ENCODE data around the gene APCDD1. TPM values are rescaled to one million over a fixed set of nuclear protein-coding genes. Genes with fewer than 3 reads are reported as not detected.

APCDD1 gene
- total RNA-seq, 1 donor from 2014 or later: 4.4 TPM

DNA sequence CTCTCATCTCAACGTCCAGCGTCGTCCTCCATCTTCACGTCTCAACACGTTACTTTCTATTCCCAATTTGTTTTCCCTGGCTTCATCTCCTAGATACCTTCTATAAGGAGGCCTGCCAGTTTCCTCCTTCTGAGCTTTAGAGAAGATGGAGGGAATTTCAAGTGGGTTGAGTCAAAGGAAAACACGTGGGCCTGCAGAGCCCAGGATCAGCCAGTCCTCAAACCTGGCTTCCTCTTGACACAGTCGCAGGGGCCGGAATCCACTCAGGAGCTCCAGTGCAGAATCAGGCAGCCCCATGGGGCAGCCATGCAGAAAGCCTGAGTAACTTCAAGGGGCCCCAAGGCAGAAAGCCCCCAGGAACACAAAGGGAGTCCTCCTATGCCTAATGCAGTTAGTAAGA, 14.5 kb upstream of the APCDD1 start:
- Histone ChIP-seq H3K4me3 (ENCODE audit: insufficient read depth, low read depth, low read length) (no peak overlapping the region), H3K9me3 (ENCODE audit: insufficient read depth, low read depth, low read length) (no peaks in the 10 kb centered on the region), H3K9ac (ENCODE audit: low read length) (no peak overlapping the region), H3K27me3 (ENCODE audit: insufficient read depth, low read length) (peaks cover 6% of the 10 kb centered on the region), H3K4me1 (ENCODE audit: insufficient read depth, low read length) (no peaks in the 10 kb centered on the region), H4K20me1 (ENCODE audit: insufficient read depth, low read length) (no peaks in the 10 kb centered on the region), H3K36me3 (ENCODE audit: insufficient read depth, low read length) (no peaks in the 10 kb centered on the region), H3K4me2 (ENCODE audit: low read length) (no peak overlapping the region), H3K79me2 (ENCODE audit: insufficient read depth, low read length) (no peaks in the 10 kb centered on the region), H3K27ac (ENCODE audit: low read depth, low read length) (no peak overlapping the region), H2AFZ (ENCODE audit: low read depth, low read length) (no peak overlapping the region)
- H3K9me3 Mint-ChIP-seq (ENCODE audit: unreplicated experiment): peaks cover 2% of the 10 kb centered on the region
- no peaks in the 10 kb centered on the region for H3K36me3 Mint-ChIP-seq (ENCODE audit: low read depth, unreplicated experiment)
- DNase-seq (ENCODE audit: low read depth): no peak
- no peak for FAIRE-seq
- H3K27me3 Mint-ChIP-seq (ENCODE audit: low read depth, unreplicated experiment): peaks cover 16% of the 10 kb centered on the region
- no peaks in the 10 kb centered on the region for H3K4me1 Mint-ChIP-seq (ENCODE audit: low read depth, unreplicated experiment)
- no peak overlapping the region for H3K27ac Mint-ChIP-seq (ENCODE audit: unreplicated experiment)
- TF ChIP-seq, protein P1, sequence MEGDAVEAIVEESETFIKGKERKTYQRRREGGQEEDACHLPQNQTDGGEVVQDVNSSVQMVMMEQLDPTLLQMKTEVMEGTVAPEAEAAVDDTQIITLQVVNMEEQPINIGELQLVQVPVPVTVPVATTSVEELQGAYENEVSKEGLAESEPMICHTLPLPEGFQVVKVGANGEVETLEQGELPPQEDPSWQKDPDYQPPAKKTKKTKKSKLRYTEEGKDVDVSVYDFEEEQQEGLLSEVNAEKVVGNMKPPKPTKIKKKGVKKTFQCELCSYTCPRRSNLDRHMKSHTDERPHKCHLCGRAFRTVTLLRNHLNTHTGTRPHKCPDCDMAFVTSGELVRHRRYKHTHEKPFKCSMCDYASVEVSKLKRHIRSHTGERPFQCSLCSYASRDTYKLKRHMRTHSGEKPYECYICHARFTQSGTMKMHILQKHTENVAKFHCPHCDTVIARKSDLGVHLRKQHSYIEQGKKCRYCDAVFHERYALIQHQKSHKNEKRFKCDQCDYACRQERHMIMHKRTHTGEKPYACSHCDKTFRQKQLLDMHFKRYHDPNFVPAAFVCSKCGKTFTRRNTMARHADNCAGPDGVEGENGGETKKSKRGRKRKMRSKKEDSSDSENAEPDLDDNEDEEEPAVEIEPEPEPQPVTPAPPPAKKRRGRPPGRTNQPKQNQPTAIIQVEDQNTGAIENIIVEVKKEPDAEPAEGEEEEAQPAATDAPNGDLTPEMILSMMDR (IDR thresholded peaks at IDR 0.05; ENCODE audit: insufficient read depth, low read depth, low read length): no peak
- no peak for TF ChIP-seq EZH2 (IDR thresholded peaks at IDR 0.05; ENCODE audit: insufficient read depth, low read length)
- H3K4me3 Mint-ChIP-seq (ENCODE audit: unreplicated experiment): no peak overlapping the region

DNA sequence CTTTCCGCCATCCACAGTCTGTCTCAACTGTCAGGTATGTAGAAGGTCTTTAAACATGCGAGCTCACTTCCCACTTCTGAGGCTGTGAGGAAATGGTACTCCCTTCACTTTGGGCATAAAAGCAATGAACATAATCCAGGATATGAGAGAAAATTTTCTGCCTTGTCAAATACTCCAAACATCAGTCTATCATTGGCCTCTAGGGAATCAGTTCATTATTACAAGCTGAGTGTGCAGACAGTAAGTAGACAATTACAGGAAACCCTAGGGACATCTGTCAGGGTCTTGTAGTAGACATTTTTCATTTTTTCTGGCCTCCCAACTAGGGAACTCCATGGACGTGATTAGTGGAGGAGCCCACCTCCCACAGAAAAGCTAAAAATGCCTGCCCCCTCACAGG, 13.6 kb upstream of the APCDD1 start:
- Histone ChIP-seq H3K79me2 (ENCODE audit: insufficient read depth, low read length) (no peaks in the 10 kb centered on the region), H3K9ac (ENCODE audit: low read length) (no peak overlapping the region), H4K20me1 (ENCODE audit: insufficient read depth, low read length) (no peaks in the 10 kb centered on the region), H3K27me3 (ENCODE audit: insufficient read depth, low read length) (peaks cover 6% of the 10 kb centered on the region), H3K4me1 (ENCODE audit: insufficient read depth, low read length) (no peaks in the 10 kb centered on the region), H3K27ac (ENCODE audit: low read depth, low read length) (no peak overlapping the region), H2AFZ (ENCODE audit: low read depth, low read length) (no peak overlapping the region), H3K4me3 (ENCODE audit: insufficient read depth, low read depth, low read length) (no peak overlapping the region), H3K4me2 (ENCODE audit: low read length) (no peak overlapping the region), H3K9me3 (ENCODE audit: insufficient read depth, low read depth, low read length) (no peaks in the 10 kb centered on the region), H3K36me3 (ENCODE audit: insufficient read depth, low read length) (no peaks in the 10 kb centered on the region)
- H3K27me3 Mint-ChIP-seq (ENCODE audit: low read depth, unreplicated experiment): peaks cover 13% of the 10 kb centered on the region
- H3K36me3 Mint-ChIP-seq (ENCODE audit: low read depth, unreplicated experiment): no peaks in the 10 kb centered on the region
- no peak for TF ChIP-seq EZH2 (IDR thresholded peaks at IDR 0.05; ENCODE audit: insufficient read depth, low read length)
- TF ChIP-seq, protein P1 (IDR thresholded peaks at IDR 0.05; ENCODE audit: insufficient read depth, low read depth, low read length): no peak
- H3K27ac Mint-ChIP-seq (ENCODE audit: unreplicated experiment): no peak overlapping the region
- H3K4me1 Mint-ChIP-seq (ENCODE audit: low read depth, unreplicated experiment): no peaks in the 10 kb centered on the region
- no peak overlapping the region for H3K4me3 Mint-ChIP-seq (ENCODE audit: unreplicated experiment)
- H3K9me3 Mint-ChIP-seq (ENCODE audit: unreplicated experiment): peaks cover 2% of the 10 kb centered on the region
- FAIRE-seq (no peak), DNase-seq (ENCODE audit: low read depth) (no peak)

- DNase-seq (ENCODE audit: low read depth): no peak
Observed at GRCh38 chr18:10441472-10441871, 13.0 kb upstream of the APCDD1 start.

More at GRCh38 chr18:10441472-10441871, 13.0 kb upstream of the APCDD1 start:
- Histone ChIP-seq H3K79me2 (ENCODE audit: insufficient read depth, low read length) (no peaks in the 10 kb centered on the region), H3K4me2 (ENCODE audit: low read length) (no peak overlapping the region), H3K36me3 (ENCODE audit: insufficient read depth, low read length) (no peaks in the 10 kb centered on the region), H3K9ac (ENCODE audit: low read length) (no peak overlapping the region), H4K20me1 (ENCODE audit: insufficient read depth, low read length) (no peaks in the 10 kb centered on the region), H2AFZ (ENCODE audit: low read depth, low read length) (no peak overlapping the region), H3K4me1 (ENCODE audit: insufficient read depth, low read length) (no peaks in the 10 kb centered on the region), H3K27me3 (ENCODE audit: insufficient read depth, low read length) (peaks cover 6% of the 10 kb centered on the region), H3K9me3 (ENCODE audit: insufficient read depth, low read depth, low read length) (no peaks in the 10 kb centered on the region), H3K27ac (ENCODE audit: low read depth, low read length) (no peak overlapping the region), H3K4me3 (ENCODE audit: insufficient read depth, low read depth, low read length) (no peak overlapping the region)
- H3K27ac Mint-ChIP-seq (ENCODE audit: unreplicated experiment): no peak overlapping the region
- peaks cover 13% of the 10 kb centered on the region for H3K27me3 Mint-ChIP-seq (ENCODE audit: low read depth, unreplicated experiment)
- H3K4me1 Mint-ChIP-seq (ENCODE audit: low read depth, unreplicated experiment): no peaks in the 10 kb centered on the region
- TF ChIP-seq EZH2 (IDR thresholded peaks at IDR 0.05; ENCODE audit: insufficient read depth, low read length): no peak
- TF ChIP-seq, protein P1 (IDR thresholded peaks at IDR 0.05; ENCODE audit: insufficient read depth, low read depth, low read length): no peak
- no peak for FAIRE-seq
- H3K9me3 Mint-ChIP-seq (ENCODE audit: unreplicated experiment): peaks cover 2% of the 10 kb centered on the region
- no peaks in the 10 kb centered on the region for H3K36me3 Mint-ChIP-seq (ENCODE audit: low read depth, unreplicated experiment)
- no peak overlapping the region for H3K4me3 Mint-ChIP-seq (ENCODE audit: unreplicated experiment)

Data from astrocyte (in vitro differentiated cells and primary cell).